ENCODE measurements around the gene CCDC177.
"Not testable (repeated sequence)": the region's sequence is repeated elsewhere in the genome, so short reads cannot be mapped to it uniquely, and the experiment has no call there.

Gene CCDC177

DNA sequence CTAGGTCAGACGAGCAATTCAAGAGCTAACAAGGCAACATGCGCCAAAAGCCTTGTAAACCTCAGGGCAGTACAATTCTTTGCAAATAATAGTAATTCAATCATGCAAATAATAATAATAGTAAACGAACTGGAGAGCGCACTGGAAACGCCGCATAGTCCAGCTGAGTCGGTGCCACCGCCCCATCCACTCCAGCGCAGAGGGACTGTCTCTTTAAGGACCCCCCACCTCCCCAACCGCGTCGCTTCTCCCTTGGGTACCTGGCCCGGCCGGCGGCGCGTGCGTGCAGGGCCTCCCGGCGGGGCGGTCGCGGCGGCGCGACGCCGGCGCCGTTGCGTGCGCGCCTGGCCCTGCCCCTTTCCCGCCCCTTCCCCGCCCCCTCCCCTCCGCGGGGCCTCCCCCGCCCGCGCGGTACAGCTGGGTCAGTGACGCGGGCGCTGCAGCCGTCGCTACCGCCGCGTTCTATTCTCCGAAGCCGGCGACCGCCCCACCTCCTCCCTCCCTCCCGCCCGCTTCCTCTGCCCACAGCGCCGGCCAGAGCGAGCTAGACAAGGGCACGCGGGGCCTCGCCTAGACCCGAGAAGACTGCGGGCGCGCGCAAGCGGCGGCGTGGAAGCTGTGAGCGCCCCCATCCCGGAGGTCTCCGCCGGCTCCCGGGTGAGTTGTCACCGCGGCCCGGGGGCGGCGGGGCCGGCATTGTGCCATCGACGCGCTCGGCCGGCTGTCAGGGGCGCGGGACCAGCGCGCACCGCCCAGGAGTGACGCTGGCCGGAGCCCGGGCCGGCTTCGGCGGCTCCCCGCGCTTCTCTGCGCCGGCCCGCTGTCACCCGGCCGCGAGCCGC lies 36.7 kb upstream of the CCDC177 start, which contains the start of gene SUSD6:
SUSD6 (plus strand) TSS at position 425 of the 842 bp plus-strand sequence. CDS start 46,997 bp downstream, outside the sequence.
- TF ChIP-seq CTCF (IDR thresholded peaks at IDR 0.05; ENCODE audit: low read depth, low read length): no peak
- H3K4me3 ChIP-seq (ENCODE audit: low read depth, low read length): peak within 1 kb of the TSS; percentile 90

DNA sequence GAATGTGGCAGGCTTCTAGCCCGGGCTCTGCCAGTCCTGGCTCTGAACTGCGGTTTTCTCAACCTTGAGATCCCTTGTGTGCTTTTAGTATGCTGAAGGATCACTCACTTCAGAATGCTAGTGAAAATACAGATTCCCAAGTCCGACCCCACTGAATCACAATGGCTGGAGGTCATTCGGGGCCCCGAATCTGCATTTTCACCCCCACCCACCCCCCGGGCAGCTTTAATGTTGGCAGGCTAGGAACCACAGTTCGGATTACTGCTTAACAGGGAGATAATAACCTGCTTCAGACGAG lies 36.2 kb upstream of the CCDC177 start:
- no peak for TF ChIP-seq CTCF (IDR thresholded peaks at IDR 0.05; ENCODE audit: low read depth, low read length)
- peak overlapping the region; percentile 68 for H3K4me3 ChIP-seq (ENCODE audit: low read depth, low read length)

DNA sequence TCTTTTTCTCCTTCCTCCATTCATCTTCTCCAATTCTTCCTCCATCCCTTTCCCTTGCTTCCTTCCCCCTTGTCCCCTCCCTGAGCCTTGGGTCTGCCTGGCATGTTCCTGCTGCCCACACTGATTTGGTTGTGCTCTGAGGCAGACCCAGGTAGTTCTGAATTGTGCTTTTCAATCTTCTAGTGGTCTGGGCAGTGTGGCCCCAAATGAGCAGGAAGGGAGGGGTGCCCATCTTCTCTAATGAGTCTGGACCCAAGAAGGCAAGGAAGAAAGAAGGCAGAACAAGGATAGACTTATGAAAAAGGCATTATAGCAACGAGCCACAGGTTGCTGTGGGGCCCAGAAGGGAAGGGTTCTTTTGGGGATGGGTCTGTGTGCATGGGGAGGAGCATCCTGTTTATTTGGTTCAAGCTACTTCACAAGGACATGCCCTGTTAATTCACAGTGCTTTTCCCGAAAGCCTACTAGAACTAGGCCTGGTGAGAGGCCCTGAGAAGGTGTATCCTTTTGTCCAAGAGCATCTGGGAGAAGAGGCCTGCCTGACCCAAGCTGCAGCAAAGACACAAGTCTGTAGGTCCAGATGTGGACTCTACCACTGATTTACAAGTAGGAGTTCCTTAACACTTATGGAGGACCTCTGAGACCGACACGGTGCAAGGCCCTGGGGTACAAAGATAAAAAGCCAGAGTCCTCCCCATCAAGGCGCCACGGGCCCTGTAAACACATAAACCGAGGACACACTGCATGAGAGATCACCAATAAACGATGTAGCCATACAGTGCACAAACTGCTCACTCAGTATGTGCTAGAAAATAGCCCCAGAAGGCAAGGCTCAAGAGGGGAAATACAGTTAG lies 35.6 kb upstream of the CCDC177 start:
- no peak for TF ChIP-seq CTCF (IDR thresholded peaks at IDR 0.05; ENCODE audit: low read depth, low read length)
- H3K4me3 ChIP-seq (ENCODE audit: low read depth, low read length): peak overlapping the region; percentile 68

- no peak for TF ChIP-seq CTCF (IDR thresholded peaks at IDR 0.05; ENCODE audit: low read depth, low read length)
- H3K4me3 ChIP-seq (ENCODE audit: low read depth, low read length): no peak overlapping the region
These were observed 31.9 kb upstream of the CCDC177 start for GRCh38 chr14:69606258-69607184.

GRCh38 chr14:69605738-69606137 lies 31.1 kb upstream of the CCDC177 start:
- H3K4me3 ChIP-seq (ENCODE audit: low read depth, low read length): no peak overlapping the region
- TF ChIP-seq CTCF (IDR thresholded peaks at IDR 0.05; ENCODE audit: low read depth, low read length): no peak

- no peak for TF ChIP-seq CTCF (IDR thresholded peaks at IDR 0.05; ENCODE audit: low read depth, low read length)
- no peak overlapping the region for H3K4me3 ChIP-seq (ENCODE audit: low read depth, low read length)
These were observed 25.7 kb upstream of the CCDC177 start for GRCh38 chr14:69600304-69600891.

- not testable (repeated sequence) for H3K4me3 ChIP-seq (ENCODE audit: low read depth, low read length)
These were observed 24.8 kb upstream of the CCDC177 start for GRCh38 chr14:69599431-69599830.
